ENCODE measurements around the gene NDST3.

The NDST3 gene

DNA sequence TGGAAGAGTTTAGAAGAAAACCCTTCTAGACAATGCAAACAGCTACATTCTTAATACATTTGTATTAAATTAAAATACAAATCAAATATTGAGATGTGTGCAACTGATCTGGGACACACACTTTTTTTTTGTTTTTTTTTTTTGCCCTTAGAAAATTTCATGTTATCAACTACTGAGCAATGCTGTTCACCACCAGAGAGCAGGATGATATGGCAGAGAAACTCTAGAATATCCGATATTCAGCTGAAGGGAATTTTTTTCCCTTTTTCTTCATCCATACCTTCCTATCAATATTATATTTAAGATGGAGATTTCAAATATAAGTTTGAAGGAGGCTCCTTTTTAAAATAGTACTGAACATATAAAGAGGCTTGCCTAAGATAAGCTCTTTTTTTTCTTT lies 1.0 kb downstream of the NDST3 start:
- Histone ChIP-seq H3K27me3 (ENCODE audit: control insufficient read depth, low read length) (no peaks in the 10 kb centered on the region), H3K4me1 (ENCODE audit: control insufficient read depth, low read length) (no peaks in the 10 kb centered on the region), H3K4me3 (ENCODE audit: low read length) (no peak overlapping the region), H3K9me2 (replicated peaks; ENCODE audit: control insufficient read depth, low read length) (no peaks in the 10 kb centered on the region), H3K27ac (ENCODE audit: low read depth, low read length) (no peak overlapping the region), H3K79me2 (ENCODE audit: control insufficient read depth, low read length) (no peaks in the 10 kb centered on the region), H4K20me1 (ENCODE audit: control insufficient read depth, insufficient read depth, low read depth, low read length) (no peaks in the 10 kb centered on the region), H3K9me3 (ENCODE audit: control insufficient read depth, insufficient read depth, low read length) (no peaks in the 10 kb centered on the region), H3K4me2 (ENCODE audit: low read length) (no peak overlapping the region), H3F3A (ENCODE audit: control insufficient read depth, insufficient read depth) (no peaks in the 10 kb centered on the region), H3K36me3 (ENCODE audit: control insufficient read depth, low read length) (no peaks in the 10 kb centered on the region)
- TF ChIP-seq, protein P1, sequence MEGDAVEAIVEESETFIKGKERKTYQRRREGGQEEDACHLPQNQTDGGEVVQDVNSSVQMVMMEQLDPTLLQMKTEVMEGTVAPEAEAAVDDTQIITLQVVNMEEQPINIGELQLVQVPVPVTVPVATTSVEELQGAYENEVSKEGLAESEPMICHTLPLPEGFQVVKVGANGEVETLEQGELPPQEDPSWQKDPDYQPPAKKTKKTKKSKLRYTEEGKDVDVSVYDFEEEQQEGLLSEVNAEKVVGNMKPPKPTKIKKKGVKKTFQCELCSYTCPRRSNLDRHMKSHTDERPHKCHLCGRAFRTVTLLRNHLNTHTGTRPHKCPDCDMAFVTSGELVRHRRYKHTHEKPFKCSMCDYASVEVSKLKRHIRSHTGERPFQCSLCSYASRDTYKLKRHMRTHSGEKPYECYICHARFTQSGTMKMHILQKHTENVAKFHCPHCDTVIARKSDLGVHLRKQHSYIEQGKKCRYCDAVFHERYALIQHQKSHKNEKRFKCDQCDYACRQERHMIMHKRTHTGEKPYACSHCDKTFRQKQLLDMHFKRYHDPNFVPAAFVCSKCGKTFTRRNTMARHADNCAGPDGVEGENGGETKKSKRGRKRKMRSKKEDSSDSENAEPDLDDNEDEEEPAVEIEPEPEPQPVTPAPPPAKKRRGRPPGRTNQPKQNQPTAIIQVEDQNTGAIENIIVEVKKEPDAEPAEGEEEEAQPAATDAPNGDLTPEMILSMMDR (IDR thresholded peaks at IDR 0.05; ENCODE audit: low read depth, low read length, poor library complexity, severe bottlenecking) = no peak

DNA sequence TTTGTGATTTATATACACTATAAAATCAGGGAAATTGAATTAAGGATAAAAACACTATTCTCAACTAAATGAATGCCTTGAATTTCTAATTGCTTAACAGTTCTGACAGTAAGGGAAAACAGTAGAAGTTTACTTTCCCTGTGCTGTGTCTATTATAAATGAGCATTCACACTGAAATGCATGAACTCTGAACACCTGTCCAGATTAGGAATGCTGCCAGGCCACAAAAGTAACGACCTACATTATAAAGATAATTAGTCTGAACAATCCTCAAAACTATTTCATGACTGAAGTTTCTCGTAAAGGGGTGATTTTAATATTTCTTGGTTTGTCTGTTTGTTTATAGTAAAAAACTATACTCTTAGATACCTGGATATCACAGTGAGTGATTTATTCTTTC lies 2.0 kb downstream of the NDST3 start:
- Histone ChIP-seq H3K4me1 (ENCODE audit: control insufficient read depth, low read length) (no peaks in the 10 kb centered on the region), H3K4me2 (ENCODE audit: low read length) (no peak overlapping the region), H3K9me3 (ENCODE audit: control insufficient read depth, insufficient read depth, low read length) (no peaks in the 10 kb centered on the region), H3K36me3 (ENCODE audit: control insufficient read depth, low read length) (no peaks in the 10 kb centered on the region), H3K4me3 (ENCODE audit: low read length) (no peak overlapping the region), H3F3A (ENCODE audit: control insufficient read depth, insufficient read depth) (no peaks in the 10 kb centered on the region), H3K27ac (ENCODE audit: low read depth, low read length) (no peak overlapping the region), H3K9me2 (replicated peaks; ENCODE audit: control insufficient read depth, low read length) (no peaks in the 10 kb centered on the region), H4K20me1 (ENCODE audit: control insufficient read depth, insufficient read depth, low read depth, low read length) (no peaks in the 10 kb centered on the region), H3K79me2 (ENCODE audit: control insufficient read depth, low read length) (no peaks in the 10 kb centered on the region), H3K27me3 (ENCODE audit: control insufficient read depth, low read length) (no peaks in the 10 kb centered on the region)
- TF ChIP-seq EZH2phosphoT487 (IDR thresholded peaks at IDR 0.05; ENCODE audit: borderline replicate concordance, low read length) = no peak

DNA sequence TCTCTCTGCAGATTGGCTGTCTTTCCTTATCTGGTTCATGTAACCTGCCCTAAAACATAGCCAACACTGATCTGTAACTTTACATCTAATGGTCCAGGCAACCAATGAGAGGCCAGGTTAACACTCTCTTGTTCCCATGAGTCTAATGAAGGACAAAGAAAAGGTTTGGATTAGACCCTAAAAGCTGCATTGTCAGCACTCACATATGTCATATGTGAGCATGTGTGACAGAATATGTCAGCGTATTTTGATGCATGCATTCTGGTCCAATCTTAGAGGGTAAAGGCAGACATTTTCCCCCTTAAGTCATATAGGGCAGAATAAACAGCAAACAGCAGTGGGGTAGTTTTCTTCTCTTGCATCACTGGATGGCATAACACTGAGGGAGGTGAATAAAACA lies 3.7 kb downstream of the NDST3 start:
- no peaks in the 10 kb centered on the region for H3K27me3 ChIP-seq (ENCODE audit: control insufficient read depth, low read length)
- no peaks in the 10 kb centered on the region for H3F3A ChIP-seq (ENCODE audit: control insufficient read depth, insufficient read depth)
- no peaks in the 10 kb centered on the region for H3K9me3 ChIP-seq (ENCODE audit: control insufficient read depth, insufficient read depth, low read length)
- no peaks in the 10 kb centered on the region for H3K79me2 ChIP-seq (ENCODE audit: control insufficient read depth, low read length)
- H3K4me2 ChIP-seq (ENCODE audit: low read length) = no peak overlapping the region
- H3K36me3 ChIP-seq (ENCODE audit: control insufficient read depth, low read length) = no peaks in the 10 kb centered on the region
- H3K4me3 ChIP-seq (ENCODE audit: low read length) = no peak overlapping the region
- no peak for TF ChIP-seq EZH2phosphoT487 (IDR thresholded peaks at IDR 0.05; ENCODE audit: borderline replicate concordance, low read length)
- TF ChIP-seq, protein P1 (IDR thresholded peaks at IDR 0.05; ENCODE audit: low read depth, low read length, poor library complexity, severe bottlenecking) = no peak
- no peaks in the 10 kb centered on the region for H4K20me1 ChIP-seq (ENCODE audit: control insufficient read depth, insufficient read depth, low read depth, low read length)
- H3K4me1 ChIP-seq (ENCODE audit: control insufficient read depth, low read length) = no peaks in the 10 kb centered on the region
- no peaks in the 10 kb centered on the region for H3K9me2 ChIP-seq (replicated peaks; ENCODE audit: control insufficient read depth, low read length)
- no peak overlapping the region for H3K27ac ChIP-seq (ENCODE audit: low read depth, low read length)

DNA sequence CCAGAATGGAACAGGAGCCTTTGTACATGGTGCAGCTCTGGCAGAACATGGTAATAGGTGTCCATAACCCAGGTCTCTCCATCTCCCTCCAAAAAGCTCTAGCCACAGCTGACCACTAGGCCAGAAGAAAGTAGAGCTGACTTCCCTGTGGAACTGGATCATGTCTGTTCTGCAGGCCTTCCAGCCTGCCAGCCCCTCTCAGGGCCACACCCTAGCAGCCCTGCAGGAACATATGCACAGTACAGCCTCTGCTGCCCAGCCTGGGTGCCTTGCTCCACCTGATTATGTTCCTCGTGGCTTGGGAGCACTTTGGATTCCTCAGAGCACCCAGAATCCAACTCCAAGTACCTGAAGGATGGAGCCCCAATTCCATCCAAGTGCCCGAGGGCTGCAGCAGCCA lies 12.0 kb downstream of the NDST3 start:
- H4K20me1 ChIP-seq (ENCODE audit: control insufficient read depth, insufficient read depth, low read depth, low read length) = no peaks in the 10 kb centered on the region
- H3K27me3 ChIP-seq (ENCODE audit: control insufficient read depth, low read length) = no peaks in the 10 kb centered on the region
- TF ChIP-seq, protein P1 (IDR thresholded peaks at IDR 0.05; ENCODE audit: low read depth, low read length, poor library complexity, severe bottlenecking) = no peak
- H3F3A ChIP-seq (ENCODE audit: control insufficient read depth, insufficient read depth) = no peaks in the 10 kb centered on the region
- no peaks in the 10 kb centered on the region for H3K9me2 ChIP-seq (replicated peaks; ENCODE audit: control insufficient read depth, low read length)
- H3K36me3 ChIP-seq (ENCODE audit: control insufficient read depth, low read length) = no peaks in the 10 kb centered on the region
- H3K27ac ChIP-seq (ENCODE audit: low read depth, low read length) = no peak overlapping the region
- no peak overlapping the region for H3K4me3 ChIP-seq (ENCODE audit: low read length)
- H3K4me2 ChIP-seq (ENCODE audit: low read length) = no peak overlapping the region
- H3K79me2 ChIP-seq (ENCODE audit: control insufficient read depth, low read length) = no peaks in the 10 kb centered on the region
- H3K9me3 ChIP-seq (ENCODE audit: control insufficient read depth, insufficient read depth, low read length) = no peaks in the 10 kb centered on the region
- H3K4me1 ChIP-seq (ENCODE audit: control insufficient read depth, low read length) = no peaks in the 10 kb centered on the region
